NCI-H2196 treated with DMSO at 0.1 percent for 48 hours (cell line): ENCODE results near the gene RPS15A.

Experiments
- DNase-seq: peaks from one replicate; lab custom pipeline; 2025; ENCODE audit not compliant: unreplicated experiment; lab: John Stamatoyannopoulos, UW

RPS15A gene

GRCh38 chr16:18789850-18790706, at the start of gene RPS15A:
Gene RPS15A (minus strand): TSS chr16:18790334. CDS start chr16:18789113, 1,221 bp downstream.
- DNase-seq = peak; percentile 94

DNA sequence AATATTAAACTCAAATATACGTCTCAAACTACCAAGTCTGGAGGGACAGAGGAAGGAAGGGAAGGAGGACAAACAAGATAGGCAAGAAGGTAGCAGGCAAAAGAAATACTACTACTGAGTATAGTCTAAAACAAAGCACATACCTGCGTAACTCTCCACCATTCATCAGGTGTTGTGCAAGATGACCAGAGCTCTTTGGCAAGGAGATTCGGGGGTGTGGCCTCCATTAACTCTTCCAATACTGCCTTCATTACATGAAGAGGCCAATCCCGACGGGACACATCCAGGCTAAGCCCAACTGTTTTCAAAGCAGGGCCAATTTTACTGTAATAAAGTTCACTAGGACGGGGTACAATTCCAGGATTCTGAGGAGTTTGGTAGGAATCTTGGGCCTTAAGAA, 49.4 kb upstream of the RPS15A start:
- DNase-seq = no peak

DNA sequence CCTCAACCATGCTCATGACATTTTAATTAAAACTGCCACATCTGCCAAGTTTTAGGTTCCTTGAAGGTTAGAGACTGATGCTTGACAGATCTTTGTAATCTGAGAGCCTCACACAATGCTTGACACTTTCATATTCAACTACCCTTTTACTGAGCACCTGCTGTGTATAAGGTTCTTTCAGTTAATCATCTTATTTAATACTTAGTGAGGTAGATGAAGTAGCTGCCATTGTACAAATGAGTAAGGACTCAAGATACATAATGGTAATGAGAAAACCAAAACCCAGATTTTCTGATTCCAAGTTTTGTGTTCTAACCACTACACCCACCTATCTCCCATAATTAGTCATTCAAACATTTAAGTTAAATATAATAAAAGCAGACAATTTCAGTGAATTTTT, 46.6 kb upstream of the RPS15A start:
- no peak for DNase-seq

DNA sequence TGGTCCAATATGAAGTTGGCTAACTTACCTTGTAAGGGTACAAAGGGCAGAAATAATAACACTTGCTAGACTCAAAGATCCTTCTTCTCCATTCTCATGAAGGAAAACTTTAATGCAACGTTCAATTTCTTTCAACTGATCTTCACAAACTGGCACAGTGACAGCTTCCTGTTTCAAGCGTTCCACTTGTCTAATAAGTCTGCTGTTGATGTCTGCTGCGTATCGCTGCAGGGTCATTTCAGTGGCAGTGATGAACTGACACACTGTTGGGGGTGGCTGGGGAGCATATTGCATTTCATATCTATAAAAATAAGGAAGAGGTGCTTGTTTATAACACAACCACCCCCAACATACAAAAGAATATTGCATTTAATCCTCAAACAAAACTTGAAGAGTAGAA, 44.7 kb upstream of the RPS15A start:
- DNase-seq = no peak

GRCh38 chr16:18833707-18834505, 43.8 kb upstream of the RPS15A start:
- DNase-seq = no peak

GRCh38 chr16:18832613-18833012, 42.5 kb upstream of the RPS15A start:
- no peak for DNase-seq

DNA sequence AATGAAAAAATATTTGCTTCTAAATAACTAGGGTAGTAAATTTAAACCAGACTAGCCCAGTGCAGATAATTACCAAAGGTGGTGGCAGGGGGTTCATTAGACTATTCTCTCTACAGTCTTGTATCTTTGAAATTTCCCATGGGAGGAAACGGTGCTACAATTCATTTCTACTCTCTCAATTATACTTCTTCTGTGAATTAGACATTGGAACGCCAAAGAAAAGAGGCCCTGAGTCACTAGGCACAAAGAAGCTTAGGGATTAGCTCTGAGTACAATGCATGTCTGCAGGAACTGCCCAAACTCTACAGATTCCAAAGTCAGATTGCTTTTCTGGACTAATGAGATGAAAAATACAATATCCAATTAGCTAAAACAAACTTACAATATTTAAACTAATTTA, 41.9 kb upstream of the RPS15A start:
- DNase-seq = no peak

GRCh38 chr16:18829251-18829650, 39.1 kb upstream of the RPS15A start:
- no peak for DNase-seq

GRCh38 chr16:18827890-18828289, 37.8 kb upstream of the RPS15A start:
- DNase-seq = no peak

- no peak for DNase-seq
Observed at GRCh38 chr16:18816286-18816685, 26.2 kb upstream of the RPS15A start.

- no peak for DNase-seq
Observed at GRCh38 chr16:18811925-18812324, 21.8 kb upstream of the RPS15A start.

GRCh38 chr16:18809165-18809564, 19.0 kb upstream of the RPS15A start:
- no peak for DNase-seq

- DNase-seq = no peak
Observed at GRCh38 chr16:18805257-18805773, 15.2 kb upstream of the RPS15A start.

GRCh38 chr16:18804540-18804939, 14.4 kb upstream of the RPS15A start:
- DNase-seq = no peak

DNA sequence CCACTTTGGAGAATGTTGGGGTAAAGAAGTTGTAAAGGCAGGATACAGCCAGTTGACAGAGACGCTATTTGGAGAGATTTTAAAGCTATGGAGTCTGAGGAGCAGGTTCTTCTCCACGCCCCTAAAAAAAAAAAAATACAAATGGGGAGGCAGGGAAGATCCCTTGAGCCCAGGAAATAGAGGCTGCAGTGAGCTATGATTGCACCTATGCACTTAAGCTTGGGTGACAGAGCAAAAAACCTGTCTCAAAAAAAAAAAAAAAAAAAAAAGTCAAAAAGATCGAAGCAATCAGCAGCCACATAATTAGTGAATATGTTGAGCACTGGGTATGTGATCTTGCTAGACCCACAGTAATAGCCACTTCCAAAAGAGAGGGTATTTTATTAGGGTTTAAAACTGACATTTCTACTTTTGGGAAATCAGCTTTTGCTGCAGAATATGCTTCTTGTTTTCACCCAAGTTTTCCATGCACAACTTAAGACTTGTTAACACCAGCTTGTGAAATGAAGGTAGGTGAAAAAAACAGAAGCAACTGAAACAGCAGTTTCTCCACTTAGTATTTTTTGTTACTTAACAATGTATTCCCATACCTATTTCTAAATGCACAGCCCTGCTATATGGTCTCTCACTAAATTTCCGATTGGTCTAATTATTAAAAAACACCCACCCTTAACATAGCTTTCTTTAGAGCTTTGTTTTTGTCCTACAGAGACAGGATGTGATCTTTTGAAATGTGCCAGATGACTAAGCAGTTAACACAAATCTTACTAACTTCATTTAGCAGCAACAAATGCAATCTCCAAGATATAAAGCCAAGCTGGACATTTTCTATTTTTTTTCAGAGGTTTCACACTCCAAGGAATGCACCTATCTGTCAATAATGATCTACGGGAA, 13.7 kb upstream of the RPS15A start:
- DNase-seq = no peak

DNA sequence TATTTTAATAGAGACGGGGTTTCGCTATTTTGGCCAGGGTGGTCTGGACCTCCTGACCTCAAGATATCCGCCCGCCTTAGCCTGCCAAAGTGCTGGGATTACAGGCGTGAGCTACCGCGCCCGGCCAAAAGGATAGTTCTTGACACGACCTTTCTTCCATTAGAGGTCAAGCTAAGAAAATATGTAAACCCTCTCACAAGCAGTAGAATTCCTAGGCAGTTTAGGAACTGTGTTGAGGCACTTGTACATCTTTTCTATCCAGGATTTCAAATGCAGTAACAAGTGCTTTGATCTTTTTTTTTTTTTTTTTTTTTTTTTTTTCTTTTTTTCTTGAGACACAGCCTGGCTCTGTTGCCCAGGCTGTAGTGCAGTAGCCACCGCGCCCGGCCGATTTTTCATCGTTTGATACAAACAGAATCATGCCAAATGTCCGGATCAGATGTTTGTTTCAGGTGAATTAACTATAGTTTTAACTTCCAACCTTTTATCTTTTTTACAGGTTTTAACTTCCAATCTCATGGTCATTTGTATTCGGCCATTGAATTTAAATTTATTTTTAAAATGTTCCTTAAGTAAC, 12.7 kb upstream of the RPS15A start:
- DNase-seq = no peak

DNA sequence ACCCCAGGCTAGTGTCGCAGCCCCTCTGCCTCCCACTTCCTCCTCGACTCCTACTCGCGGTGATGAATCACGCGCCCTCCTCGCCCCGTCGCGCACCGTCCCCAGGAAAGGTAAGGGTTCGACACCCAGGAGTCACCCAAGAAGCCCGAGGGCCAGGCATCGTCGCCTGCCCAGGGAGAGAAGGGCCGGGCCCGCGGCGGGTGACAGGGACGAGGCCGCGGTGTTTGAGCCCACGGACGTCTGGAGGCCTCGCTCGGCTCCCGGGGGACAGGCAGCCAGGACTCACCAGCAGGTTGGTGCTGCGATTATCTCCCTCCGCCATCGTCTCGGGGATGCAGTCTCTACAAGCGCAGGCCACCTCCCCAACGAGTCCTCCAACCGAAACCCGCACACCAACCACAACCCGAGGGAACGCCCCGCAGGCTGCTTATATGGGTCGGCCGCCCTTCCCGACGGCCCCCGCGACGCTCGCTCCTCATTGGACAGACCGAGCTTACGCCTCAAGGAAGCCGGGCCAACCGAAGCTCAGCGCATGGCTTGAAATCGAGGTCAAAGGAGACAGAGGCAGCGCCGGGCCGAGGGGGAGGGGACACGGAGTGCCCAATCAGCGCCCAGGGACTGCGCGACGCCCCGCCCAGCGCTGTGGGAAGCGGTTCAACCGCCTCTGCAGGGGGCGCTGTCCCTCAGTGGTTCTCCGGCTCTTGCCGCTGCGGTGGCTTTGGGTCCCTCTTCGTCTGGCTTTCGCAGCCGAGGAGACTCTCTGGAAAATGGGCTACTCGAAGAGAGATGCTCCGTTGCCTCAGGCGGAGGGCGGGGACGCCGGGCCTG, 11.2 kb upstream of the RPS15A start, which contains the start of gene ARL6IP1:
Gene ARL6IP1 (minus strand): TSS at position 405 of the 828 bp plus-strand sequence. CDS start 83 bp downstream, at position 322.
- peak; percentile 99 for DNase-seq

- no peak for DNase-seq
Observed at GRCh38 chr16:18800775-18801144, 10.6 kb upstream of the RPS15A start.

GRCh38 chr16:18800293-18800692, 10.2 kb upstream of the RPS15A start:
- DNase-seq = no peak

- no peak for DNase-seq
Observed at GRCh38 chr16:18799500-18799899, 9.4 kb upstream of the RPS15A start.
